GM19025 (cell line): ENCODE results near the gene SEPTIN11.
"Not testable (repeated sequence)": the region's sequence is repeated elsewhere in the genome, so short reads cannot be mapped to it uniquely, and the experiment has no call there.

Experiments used
- ATAC-seq: cut with Tn5 transposase; IDR thresholded peaks from one replicate; pipeline ENCODE4 v1.9.1; 2021; ENCODE audit warnings: mild to moderate bottlenecking, low read depth, moderate library complexity; ENCODE audit not compliant: unreplicated experiment

Gene SEPTIN11

GRCh38 chr4:76951672-76952010 lies 2.1 kb downstream of the SEPTIN11 start:
- ATAC-seq = no peak

GRCh38 chr4:76952071-76952470 lies 2.5 kb downstream of the SEPTIN11 start:
- no peak for ATAC-seq

GRCh38 chr4:76952656-76953582 lies 3.4 kb downstream of the SEPTIN11 start:
- no peak for ATAC-seq

GRCh38 chr4:76953956-76954355 lies 4.4 kb downstream of the SEPTIN11 start:
- ATAC-seq = no peak

GRCh38 chr4:76954489-76954888 lies 4.9 kb downstream of the SEPTIN11 start:
- no peak for ATAC-seq

GRCh38 chr4:76955182-76955581 lies 5.6 kb downstream of the SEPTIN11 start:
- ATAC-seq = no peak

- ATAC-seq = no peak
Observed at GRCh38 chr4:76957004-76957738, 7.6 kb downstream of the SEPTIN11 start.

- ATAC-seq = no peak
Observed at GRCh38 chr4:76958891-76959290, 9.3 kb downstream of the SEPTIN11 start.

GRCh38 chr4:76960014-76960413 lies 10.5 kb downstream of the SEPTIN11 start:
- peak; percentile 70 for ATAC-seq

GRCh38 chr4:76962406-76963130 lies 13.0 kb downstream of the SEPTIN11 start:
- no peak for ATAC-seq

- no peak for ATAC-seq
Observed at GRCh38 chr4:76963131-76963750, 13.7 kb downstream of the SEPTIN11 start.

- not testable (repeated sequence) for ATAC-seq
Observed at GRCh38 chr4:76963927-76964326, 14.4 kb downstream of the SEPTIN11 start.

- ATAC-seq = no peak
Observed at GRCh38 chr4:76964769-76965168, 15.2 kb downstream of the SEPTIN11 start.

GRCh38 chr4:76965866-76966579 lies 16.5 kb downstream of the SEPTIN11 start:
- ATAC-seq = no peak

GRCh38 chr4:76968937-76969336 lies 19.4 kb downstream of the SEPTIN11 start:
- ATAC-seq = no peak

- no peak for ATAC-seq
Observed at GRCh38 chr4:76969495-76969894, 19.9 kb downstream of the SEPTIN11 start.

GRCh38 chr4:76969941-76970529 lies 20.5 kb downstream of the SEPTIN11 start:
- no peak for ATAC-seq

GRCh38 chr4:76972306-76972705 lies 22.8 kb downstream of the SEPTIN11 start:
- no peak for ATAC-seq

GRCh38 chr4:76974150-76974549 lies 24.6 kb downstream of the SEPTIN11 start:
- no peak for ATAC-seq

- ATAC-seq = no peak
Observed at GRCh38 chr4:76977113-76977512, 27.6 kb downstream of the SEPTIN11 start.
